ENCODE measurements around the gene UQCRC1. TPM values are rescaled to one million over a fixed set of nuclear protein-coding genes. Genes with fewer than 3 reads are reported as not detected.

UQCRC1 gene
- total RNA-seq: 473 and 946 TPM in 2 replicates

- H3K36me3 ChIP-seq (ENCODE audit: control insufficient read depth, insufficient read depth, low read length): peaks cover 18% of the 10 kb centered on the region
- no peaks in the 10 kb centered on the region for H3K27me3 ChIP-seq (ENCODE audit: control insufficient read depth, insufficient read depth, low read length)
- TF ChIP-seq CTCF (IDR thresholded peaks at IDR 0.05; ENCODE audit: insufficient read depth, low read length, severe bottlenecking): peak; percentile 85
- H3K4me3 ChIP-seq (ENCODE audit: low read depth, low read length): peak within 1 kb of the TSS; percentile 99
- FAIRE-seq: no peak
- peak; percentile 84 for DNase-seq (ENCODE audit: low read depth)
Measured at GRCh38 chr3:48609088-48610005, at the start of gene UQCRC1. Gene UQCRC1 (minus strand): TSS chr3:48609646. CDS start chr3:48609620, 26 bp downstream.

GRCh38 chr3:48656841-48657281 is 47.4 kb upstream of the UQCRC1 start:
- TF ChIP-seq CTCF (IDR thresholded peaks at IDR 0.05; ENCODE audit: insufficient read depth, low read length, severe bottlenecking): no peak
- Histone ChIP-seq H3K27me3 (ENCODE audit: control insufficient read depth, insufficient read depth, low read length) (no peaks in the 10 kb centered on the region), H3K36me3 (ENCODE audit: control insufficient read depth, insufficient read depth, low read length) (no peaks in the 10 kb centered on the region), H3K4me3 (ENCODE audit: low read depth, low read length) (peak overlapping the region; percentile 46)
- DNase-seq (ENCODE audit: low read depth): no peak
- no peak for FAIRE-seq

- Histone ChIP-seq H3K27me3 (ENCODE audit: control insufficient read depth, insufficient read depth, low read length) (no peaks in the 10 kb centered on the region), H3K36me3 (ENCODE audit: control insufficient read depth, insufficient read depth, low read length) (no peaks in the 10 kb centered on the region), H3K4me3 (ENCODE audit: low read depth, low read length) (peak overlapping the region; percentile 46)
- no peak for FAIRE-seq
- TF ChIP-seq CTCF (IDR thresholded peaks at IDR 0.05; ENCODE audit: insufficient read depth, low read length, severe bottlenecking): peak; percentile 86
- DNase-seq (ENCODE audit: low read depth): peak; percentile 84
Measured at GRCh38 chr3:48656061-48656840, 46.8 kb upstream of the UQCRC1 start.

- DNase-seq (ENCODE audit: low read depth): no peak
- Histone ChIP-seq H3K27me3 (ENCODE audit: control insufficient read depth, insufficient read depth, low read length) (no peaks in the 10 kb centered on the region), H3K4me3 (ENCODE audit: low read depth, low read length) (peak overlapping the region; percentile 46), H3K36me3 (ENCODE audit: control insufficient read depth, insufficient read depth, low read length) (no peaks in the 10 kb centered on the region)
- no peak for FAIRE-seq
- TF ChIP-seq CTCF (IDR thresholded peaks at IDR 0.05; ENCODE audit: insufficient read depth, low read length, severe bottlenecking): no peak
Measured at GRCh38 chr3:48655606-48656005, 46.2 kb upstream of the UQCRC1 start.

- no peaks in the 10 kb centered on the region for H3K27me3 ChIP-seq (ENCODE audit: control insufficient read depth, insufficient read depth, low read length)
- DNase-seq (ENCODE audit: low read depth) (no peak), FAIRE-seq (no peak)
- TF ChIP-seq CTCF (IDR thresholded peaks at IDR 0.05; ENCODE audit: insufficient read depth, low read length, severe bottlenecking): no peak
- no peak overlapping the region for H3K4me3 ChIP-seq (ENCODE audit: low read depth, low read length)
- no peaks in the 10 kb centered on the region for H3K36me3 ChIP-seq (ENCODE audit: control insufficient read depth, insufficient read depth, low read length)
Measured at GRCh38 chr3:48655063-48655462, 45.6 kb upstream of the UQCRC1 start.
